IPS-NIHi7 (cell line): Measurements from ENCODE around the gene PCDH12.
"Not testable (repeated sequence)": the region's sequence is repeated elsewhere in the genome, so short reads cannot be mapped to it uniquely, and the experiment has no call there.

Experiments used
- DNase-seq: peaks from one replicate; pipeline ENCODE4 v3.0.0; 2012; ENCODE audit warnings: mixed read lengths; ENCODE audit errors: extremely low spot score

The PCDH12 gene

GRCh38 chr5:141940695-141941271, 17.2 kb downstream of the PCDH12 start:
- DNase-seq, result no peak

GRCh38 chr5:141935538-141935937, 22.5 kb downstream of the PCDH12 start:
- no peak for DNase-seq

- no peak for DNase-seq
These were observed 23.7 kb downstream of the PCDH12 start for GRCh38 chr5:141934099-141934844.

- no peak for DNase-seq
These were observed 24.9 kb downstream of the PCDH12 start for GRCh38 chr5:141933151-141933550.

GRCh38 chr5:141931694-141932093, 26.3 kb downstream of the PCDH12 start:
- DNase-seq, result no peak

- no peak for DNase-seq
These were observed 28.5 kb downstream of the PCDH12 start for GRCh38 chr5:141929398-141930058.

GRCh38 chr5:141928051-141928450, 30.0 kb downstream of the PCDH12 start:
- no peak for DNase-seq

GRCh38 chr5:141926434-141926833, 31.6 kb downstream of the PCDH12 start:
- DNase-seq, result no peak

- peak; percentile 97 for DNase-seq
These were observed 34.3 kb downstream of the PCDH12 start, which contains the start of gene DELE1 for GRCh38 chr5:141923448-141924313. Gene DELE1 (plus strand): TSS chr5:141923871. CDS start chr5:141923942, 71 bp downstream.

- DNase-seq, result not testable (repeated sequence)
These were observed 35.1 kb downstream of the PCDH12 start for GRCh38 chr5:141922827-141923447.

GRCh38 chr5:141920771-141921170, 37.2 kb downstream of the PCDH12 start:
- DNase-seq, result no peak

GRCh38 chr5:141919218-141920119, 38.5 kb downstream of the PCDH12 start:
- no peak for DNase-seq

GRCh38 chr5:141917760-141918159, 40.2 kb downstream of the PCDH12 start:
- DNase-seq, result no peak

GRCh38 chr5:141916522-141916921, 41.5 kb downstream of the PCDH12 start:
- no peak for DNase-seq

- DNase-seq, result peak; percentile 62
These were observed 42.1 kb downstream of the PCDH12 start for GRCh38 chr5:141915881-141916336.

GRCh38 chr5:141914797-141915196, 43.2 kb downstream of the PCDH12 start:
- DNase-seq, result no peak

GRCh38 chr5:141914199-141914743, 43.7 kb downstream of the PCDH12 start:
- peak; percentile 74 for DNase-seq

- no peak for DNase-seq
These were observed 44.3 kb downstream of the PCDH12 start for GRCh38 chr5:141913560-141914198.

GRCh38 chr5:141910271-141910673, 47.7 kb downstream of the PCDH12 start:
- no peak for DNase-seq
